Islet precursor cell (in vitro differentiated cells): ENCODE results near the gene NCCRP1.

ENCODE experiments used
- DNase-seq: peaks from one replicate; pipeline ENCODE4 v3.0.0-alpha.2; 2018

The NCCRP1 gene

DNA sequence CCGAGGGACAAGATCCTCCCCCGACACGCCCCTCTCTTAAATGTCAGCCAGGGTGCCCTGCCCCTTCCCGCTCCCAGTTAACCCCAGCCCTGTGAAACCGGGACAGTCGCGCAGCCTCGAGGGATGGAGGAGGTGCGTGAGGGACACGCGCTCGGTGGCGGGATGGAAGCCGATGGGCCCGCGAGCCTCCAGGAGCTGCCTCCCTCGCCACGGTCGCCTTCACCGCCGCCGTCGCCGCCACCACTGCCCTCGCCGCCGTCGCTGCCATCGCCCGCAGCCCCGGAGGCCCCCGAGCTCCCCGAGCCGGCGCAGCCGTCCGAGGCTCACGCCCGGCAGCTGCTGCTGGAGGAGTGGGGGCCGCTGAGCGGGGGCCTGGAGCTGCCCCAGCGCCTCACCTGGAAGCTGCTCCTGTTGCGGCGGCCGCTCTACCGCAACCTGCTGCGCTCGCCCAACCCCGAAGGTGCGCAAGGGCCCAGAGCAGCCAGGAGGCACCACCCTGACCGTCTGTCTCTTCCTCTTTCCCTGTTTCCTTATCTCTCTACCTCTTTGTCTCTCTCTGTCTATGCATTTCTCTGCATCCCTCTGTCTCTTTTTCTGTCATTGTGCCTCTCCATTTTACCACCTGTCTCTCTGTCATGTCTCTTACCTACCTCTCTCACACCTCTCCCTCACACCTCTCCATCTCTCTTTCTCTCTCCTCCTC lies at the start of gene NCCRP1:
NCCRP1 (plus strand) TSS at position 105 of the 703 bp plus-strand sequence; CDS start at position 124, 19 bp downstream.
- no peak for DNase-seq

DNA sequence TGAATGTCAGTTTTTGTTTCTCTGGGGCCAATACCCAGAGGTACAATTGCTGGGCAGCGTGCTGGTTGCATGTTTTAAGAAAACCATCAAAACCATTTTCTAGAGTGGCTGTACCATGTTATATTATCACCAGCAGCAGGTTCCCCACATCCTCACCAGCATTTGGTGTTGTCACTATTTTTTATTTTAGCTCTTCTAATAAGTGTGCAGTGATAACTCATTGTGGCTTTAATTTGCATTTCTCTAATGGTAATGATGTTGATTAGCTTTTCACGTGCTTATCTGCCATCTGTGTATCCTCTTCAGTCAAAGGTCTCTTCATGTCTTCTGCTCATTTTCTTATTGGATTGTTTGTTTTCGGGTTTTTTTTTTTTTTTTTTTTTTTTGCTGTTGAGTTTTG lies 49.3 kb upstream of the NCCRP1 start:
- DNase-seq, result no peak

- no peak for DNase-seq
These were observed 47.7 kb upstream of the NCCRP1 start for GRCh38 chr19:39148939-39149529.

DNA sequence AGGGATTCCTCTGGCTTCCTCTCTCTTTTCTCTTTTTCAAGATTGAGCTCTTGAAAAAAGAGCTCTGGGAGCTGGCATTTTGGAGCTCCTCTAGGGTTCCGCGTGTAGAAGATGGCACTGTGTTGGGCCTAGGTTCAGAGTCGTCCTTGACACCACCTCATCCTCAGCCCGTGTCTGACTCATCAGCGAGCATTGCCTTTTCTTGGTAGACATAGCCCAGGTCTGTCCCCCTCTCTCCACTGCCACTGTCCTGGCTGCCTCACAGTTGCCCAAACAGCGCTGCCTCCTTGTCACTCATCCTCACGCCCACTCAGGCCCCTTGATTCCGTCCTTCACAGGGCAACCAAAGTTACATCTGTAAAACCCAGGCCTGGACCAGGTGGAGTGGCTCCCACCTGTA lies 46.5 kb upstream of the NCCRP1 start:
- DNase-seq, result no peak

DNA sequence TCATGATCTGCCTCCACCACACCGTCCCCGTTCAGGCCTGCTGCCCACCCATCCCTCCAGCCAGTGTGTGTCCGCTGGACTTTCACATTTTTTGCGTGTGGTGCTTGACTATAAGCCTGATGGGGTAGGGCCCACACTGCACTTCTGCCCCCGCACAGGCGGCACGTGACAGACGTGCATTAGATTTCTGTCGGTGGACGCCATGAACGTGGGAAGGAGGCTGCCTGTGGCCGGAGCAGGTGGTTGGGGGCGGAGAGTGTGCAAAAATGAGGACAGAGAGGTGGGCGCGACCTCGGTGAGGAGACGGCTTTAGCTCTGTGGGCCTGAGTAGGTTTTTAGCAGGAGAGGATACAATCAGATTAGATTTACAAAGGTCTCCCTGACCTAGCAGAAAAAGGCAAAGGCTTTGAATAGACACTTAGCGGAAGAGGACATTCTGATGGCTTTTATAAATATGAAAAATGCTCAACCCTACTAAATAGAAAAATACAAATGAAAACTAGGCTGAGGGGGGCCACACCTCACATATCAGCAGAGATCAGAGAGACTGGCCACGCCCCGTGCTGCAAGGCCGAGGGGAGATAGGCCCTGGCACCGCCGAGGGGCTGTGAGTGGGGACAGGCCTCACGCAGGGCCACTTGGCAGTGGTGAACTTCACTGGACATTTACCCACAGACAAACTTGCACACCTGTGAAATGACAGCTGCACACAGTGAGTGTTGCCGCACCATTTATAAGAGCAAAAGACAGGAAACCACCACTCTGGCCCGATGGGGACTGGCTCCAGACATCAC lies 45.8 kb upstream of the NCCRP1 start:
- DNase-seq, result no peak

- no peak for DNase-seq
These were observed 44.7 kb upstream of the NCCRP1 start for GRCh38 chr19:39152066-39152465.

DNA sequence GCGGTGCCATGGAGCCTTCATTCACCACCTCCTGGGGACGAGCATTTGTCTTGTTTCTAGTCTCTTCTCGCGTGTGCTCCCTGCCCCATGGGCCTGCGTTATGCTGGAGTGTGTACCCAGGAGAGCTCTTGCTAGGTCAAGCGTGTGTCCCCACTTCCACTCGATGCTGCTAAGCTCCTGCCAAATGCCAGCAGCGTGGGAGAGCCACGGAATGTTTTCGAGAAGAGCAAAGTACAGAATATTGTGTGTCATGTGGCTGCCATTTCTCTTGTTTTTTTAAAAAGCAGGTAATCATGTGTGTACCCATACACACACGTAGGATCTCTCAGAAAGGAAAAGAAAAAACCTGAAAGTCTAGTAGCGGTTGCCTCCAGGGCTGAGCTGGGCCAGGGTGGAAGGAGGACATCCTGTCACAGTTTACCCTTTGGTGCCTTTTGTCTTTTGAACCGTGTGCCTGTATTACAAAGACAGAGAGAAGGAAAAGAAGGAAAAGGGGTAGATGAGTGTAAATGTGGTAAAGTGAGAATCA lies 42.6 kb upstream of the NCCRP1 start:
- DNase-seq, result no peak

DNA sequence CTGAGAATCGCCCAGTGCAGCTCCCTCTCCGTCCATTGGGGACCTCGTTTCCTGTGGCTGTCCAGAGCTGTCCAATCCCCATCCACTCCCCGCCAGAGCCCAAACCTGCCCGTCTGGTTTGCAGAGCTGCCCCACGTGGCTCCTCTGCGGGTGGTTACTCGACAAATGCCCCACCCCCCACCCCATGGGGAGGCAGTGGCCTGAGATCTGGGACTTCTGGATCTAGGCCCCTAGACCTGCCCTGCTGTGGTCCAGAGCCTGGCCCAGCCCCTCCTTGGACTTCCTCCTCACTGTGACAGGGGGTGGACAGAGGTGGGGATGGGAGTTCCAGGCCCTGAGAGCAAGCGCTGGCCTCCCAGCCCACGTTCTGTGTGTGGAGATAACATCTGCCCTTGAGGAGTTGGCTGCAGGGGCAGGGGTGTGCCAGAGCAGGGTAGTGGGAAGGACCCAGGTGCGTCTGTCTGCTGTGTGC lies 42.1 kb upstream of the NCCRP1 start:
- peak; percentile 93 for DNase-seq

GRCh38 chr19:39155114-39155700 lies 41.6 kb upstream of the NCCRP1 start:
- DNase-seq, result no peak

DNA sequence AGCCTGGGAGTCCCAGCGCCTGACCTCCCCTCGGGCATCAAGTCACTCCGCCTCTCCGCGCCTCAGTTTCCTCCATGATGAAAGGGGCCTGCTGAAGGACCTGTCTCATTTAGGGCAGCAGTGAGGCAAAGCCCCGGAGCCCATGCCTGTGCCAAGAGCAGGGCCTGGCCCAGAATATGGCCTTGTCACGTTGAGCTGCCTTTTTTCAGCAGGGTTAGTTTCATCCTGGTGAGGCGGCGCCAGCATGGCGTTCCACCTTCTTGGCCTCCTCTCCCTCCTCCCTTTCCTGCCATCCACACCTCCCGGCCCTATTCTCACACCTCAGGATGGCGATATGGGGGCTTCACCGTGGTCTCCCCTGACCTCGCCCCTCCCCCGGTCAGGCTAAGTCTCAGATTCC lies 41.0 kb upstream of the NCCRP1 start:
- no peak for DNase-seq

DNA sequence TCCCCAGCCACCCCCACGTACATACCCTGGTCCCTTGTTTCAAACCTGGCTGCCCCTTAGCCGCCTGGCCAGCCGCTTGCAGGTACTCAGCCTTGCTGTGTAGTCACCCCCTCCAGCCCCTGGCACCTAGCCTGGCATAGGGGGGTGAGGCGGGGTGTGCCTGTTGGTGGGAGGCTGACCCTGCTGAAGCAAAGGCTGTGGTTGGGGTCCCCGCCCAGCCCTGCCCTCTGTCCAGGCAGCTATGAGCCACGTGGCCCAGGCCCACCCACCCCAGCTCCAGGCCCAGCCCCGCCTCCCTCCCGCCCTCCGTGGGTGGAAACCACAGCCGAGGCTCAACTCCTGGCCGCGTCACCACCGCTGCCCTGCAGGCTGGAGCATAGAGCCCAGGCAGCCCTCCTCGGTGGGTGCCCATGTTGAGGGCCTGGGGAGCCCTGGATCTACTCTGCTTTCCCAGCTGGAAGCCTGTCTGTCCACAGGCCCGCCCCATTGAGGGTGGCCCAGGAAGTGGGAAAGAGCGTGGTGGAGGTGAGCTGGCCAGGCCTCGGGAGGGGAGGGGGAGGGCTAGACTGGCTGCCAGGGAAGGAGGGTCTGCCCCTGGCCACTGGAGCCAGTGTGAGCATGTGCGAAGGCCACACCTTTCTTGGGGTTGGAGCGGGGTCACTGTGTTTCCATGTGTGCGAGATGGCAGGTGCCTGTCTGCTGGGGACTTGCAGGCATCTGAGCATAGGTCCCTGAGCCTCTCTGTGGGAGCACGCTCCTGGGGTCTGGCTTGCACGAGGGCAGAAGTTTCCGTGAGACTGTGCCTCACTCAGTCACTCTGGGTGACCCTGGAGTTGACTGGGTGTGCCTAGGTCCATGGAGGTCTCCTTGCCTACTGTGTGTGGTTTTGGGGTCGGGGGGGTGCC lies 40.2 kb upstream of the NCCRP1 start:
- DNase-seq, result peak; percentile 65

DNA sequence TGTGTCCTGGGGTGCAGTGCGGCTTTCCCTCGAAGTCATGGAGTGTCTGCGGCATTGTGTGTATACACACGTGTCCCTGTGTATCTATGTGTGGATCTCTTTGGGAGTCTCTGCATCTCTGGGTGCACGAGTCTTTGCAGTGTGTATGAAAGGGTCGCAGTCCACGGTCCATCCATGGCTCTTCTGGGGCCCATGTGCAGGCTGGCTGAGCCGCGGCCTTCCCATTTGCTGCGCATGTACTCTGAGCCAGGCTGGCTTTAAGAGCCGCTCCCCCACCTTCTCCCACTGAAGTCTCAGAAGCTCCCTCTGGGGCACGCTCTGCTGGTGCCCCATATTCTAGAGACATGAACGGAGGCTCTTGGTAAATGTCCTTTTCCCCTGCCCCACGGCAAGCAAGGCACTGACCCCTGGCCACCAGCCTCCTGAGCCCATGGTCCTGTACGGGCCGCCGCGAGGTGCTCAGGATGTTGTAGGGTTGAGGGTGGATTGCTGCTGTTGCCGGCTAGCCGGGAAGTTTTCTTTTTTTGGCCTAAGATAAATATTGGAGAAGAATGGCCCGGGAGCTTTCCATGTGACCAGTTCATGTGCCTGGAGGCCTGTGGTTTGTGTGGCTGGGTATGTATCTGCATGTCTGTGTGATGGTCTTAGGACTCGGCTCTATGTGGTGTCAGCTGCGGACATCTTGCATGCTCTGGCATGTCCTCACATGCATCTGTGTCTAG lies 39.3 kb upstream of the NCCRP1 start:
- DNase-seq, result no peak

- DNase-seq, result no peak
These were observed 38.8 kb upstream of the NCCRP1 start for GRCh38 chr19:39157997-39158389.

DNA sequence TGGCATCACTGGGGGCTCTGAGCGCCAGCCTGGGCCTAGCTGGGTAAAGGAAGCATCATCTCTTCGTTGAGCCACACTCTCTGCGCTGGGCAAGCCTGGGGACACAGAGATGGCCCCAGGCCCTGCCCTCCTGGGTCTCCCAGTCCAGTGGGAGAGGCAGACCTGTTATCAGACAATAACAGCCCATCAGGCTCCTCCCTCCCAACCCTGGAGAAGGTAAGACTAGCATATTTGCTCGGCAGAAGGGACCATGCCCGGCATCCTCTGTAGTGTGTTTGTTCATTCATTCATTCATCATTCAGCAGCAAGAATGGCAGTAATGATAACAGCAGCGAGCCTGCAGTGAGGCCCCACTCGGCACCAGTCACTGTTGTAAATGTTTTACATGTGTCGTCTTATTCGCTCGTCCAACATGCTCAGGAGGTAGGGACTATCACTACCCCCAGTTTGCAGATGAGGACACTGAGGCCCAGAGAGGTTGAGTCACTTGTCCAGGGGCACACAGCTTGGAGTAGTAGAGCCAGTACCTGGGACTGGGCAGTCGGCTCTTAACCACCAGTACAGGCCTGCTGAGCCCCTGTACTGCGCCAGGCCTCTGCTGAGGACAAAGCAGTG lies 38.0 kb upstream of the NCCRP1 start:
- no peak for DNase-seq

DNA sequence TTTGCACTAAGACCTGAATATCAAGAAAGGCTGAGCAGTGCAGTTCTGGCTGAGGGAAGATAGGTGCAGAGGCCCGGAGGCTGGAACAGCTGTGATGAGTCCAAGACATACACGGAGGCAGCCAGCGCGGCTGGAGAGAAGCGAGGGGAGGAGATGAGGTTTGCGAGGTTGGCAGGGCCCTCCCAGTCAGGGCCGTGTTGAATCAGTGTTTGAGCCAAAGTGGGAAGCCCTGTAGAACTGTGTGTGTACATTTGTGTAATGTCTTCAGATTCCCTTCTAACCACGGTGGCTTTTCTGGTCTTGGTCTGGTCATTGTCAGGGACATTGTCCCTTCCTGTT lies 36.3 kb upstream of the NCCRP1 start:
- no peak for DNase-seq

DNA sequence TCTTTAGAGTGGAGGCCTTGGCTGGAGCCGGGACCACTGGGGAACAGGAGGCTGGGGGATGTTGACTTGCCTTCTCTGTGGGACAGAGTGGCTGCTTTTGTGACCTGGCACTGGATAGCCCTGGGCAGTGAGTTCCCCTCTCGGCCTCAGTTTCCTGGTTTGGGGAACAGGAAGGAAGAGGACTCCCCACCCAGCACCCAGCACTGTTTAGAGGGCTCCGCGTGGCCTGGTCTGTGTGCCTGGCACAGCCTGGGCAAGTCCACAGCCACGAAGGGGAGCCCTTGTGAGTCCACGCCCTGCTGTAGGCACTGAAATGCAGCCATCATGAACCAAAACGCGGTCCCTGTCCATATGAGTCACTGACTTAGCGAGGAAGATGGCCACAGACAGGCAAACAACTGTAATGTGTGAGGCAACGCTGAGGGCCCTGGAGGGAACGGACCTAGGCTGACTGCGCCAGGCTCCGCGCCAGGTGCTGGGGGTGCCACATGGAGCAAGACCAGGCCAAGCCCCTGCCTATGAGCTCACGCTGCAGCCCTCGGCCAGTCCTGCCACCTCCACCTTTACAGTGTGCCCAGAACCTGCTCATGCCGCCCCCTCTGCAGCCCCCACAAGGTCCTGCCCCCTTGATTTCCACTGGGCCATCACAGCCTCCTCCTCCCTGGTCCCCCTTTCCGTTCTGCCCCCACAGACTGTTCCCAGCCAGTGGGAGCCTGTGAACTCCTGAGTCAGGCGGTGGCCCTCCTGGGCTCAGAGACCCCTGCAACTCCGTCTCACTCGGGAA lies 35.7 kb upstream of the NCCRP1 start:
- no peak for DNase-seq

- DNase-seq, result no peak
These were observed 34.2 kb upstream of the NCCRP1 start for GRCh38 chr19:39162441-39163043.

DNA sequence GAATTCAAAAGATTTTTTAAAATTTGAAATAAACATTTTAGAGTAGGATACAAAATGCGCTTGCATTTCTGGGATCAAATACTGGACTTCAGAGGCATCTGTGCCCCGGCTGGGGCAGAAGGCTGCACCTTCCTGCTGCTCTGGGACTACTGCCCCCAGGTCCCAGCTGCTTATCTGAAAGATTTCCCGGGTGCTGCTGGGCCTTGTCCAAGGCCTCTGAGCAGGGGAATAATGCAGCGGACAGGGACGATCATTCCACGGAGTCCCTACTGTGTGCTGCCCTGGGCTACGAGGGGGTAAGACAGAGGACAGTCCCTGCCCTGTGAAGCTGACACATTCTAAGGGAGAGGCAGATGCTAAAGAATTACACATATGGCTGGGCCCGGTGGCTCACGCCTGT lies 33.1 kb upstream of the NCCRP1 start:
- DNase-seq, result no peak

DNA sequence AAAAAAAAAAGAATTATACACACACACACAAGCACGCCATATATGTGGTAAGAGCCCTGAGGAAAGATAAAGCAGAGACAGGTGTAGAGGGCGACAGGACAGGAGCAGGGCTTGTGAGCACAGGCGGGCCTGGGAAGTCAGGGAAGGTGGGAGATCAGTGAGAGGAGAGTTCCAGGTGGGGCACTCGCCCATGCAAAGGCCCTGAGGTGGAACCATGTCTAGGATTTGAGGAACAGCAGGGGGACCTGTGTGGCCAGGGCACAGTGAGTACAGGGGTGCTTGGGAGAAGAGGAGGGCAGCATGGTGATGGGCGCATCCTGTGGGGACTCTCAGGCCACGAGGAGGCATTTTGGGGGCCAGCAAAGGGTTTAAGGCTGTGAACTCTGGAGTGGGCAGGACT lies 32.5 kb upstream of the NCCRP1 start:
- no peak for DNase-seq

DNA sequence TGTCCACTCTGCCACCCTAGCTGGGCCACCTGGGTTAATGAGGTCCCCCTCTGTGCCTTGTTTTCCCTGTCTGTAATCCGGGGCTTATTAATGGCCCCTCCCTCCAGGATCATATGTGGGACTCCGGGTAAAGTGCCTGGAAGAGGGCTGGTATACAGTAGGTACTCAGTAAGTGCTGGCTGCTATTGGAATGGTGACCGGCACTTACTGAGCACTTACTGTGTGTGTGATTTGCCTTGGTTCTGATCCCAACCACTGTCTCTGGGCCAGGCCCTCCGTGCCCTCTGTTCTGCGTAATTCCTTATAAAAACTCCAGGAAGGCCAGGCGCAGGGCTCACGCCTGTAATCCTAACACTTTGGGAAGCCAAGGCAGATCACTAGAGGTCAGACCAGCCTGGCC lies 30.9 kb upstream of the NCCRP1 start:
- DNase-seq, result no peak
